Measurements from ENCODE around the gene AMZ2.
"Not testable (repeated sequence)": the region's sequence is repeated elsewhere in the genome, so short reads cannot be mapped to it uniquely, and the experiment has no call there.

AMZ2 gene

DNA sequence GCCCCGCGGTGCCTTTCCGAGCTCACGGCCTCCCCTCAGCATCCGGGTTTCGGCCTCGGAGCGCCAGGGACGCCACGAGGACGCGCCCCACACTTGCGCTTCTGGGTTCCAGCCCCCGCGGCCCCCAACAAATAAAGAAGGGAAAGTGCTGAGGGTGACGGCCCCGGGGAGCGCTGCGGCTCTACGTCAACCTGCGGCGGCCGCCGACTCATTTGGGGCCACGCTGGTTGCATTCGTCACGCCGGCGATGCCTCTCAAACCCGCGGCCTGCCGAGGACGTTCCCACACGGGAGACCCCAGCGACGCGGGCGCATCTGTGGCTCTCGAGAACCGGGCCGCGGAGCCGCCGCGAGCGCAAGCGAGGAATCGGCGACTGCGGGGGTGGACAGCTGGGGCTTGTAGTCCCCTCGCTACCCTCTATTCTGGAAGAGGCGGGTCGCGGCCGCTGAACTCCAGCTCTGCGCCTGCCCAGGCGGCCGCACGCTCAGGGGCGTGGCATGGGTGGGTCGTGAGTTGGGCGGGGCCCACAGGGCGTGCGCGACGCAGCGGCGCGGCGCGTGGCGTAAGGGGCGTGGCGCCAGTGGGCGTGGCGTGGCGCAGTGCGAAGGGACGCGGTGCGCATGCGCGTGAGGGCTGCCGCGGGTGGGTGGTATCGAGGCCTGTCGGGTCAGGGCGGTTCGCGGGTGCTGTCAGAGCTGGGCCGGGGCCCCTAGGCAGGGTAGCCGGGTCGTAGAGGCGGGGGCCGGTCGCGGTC is at the start of gene AMZ2:
Gene AMZ2 (plus strand): TSS at position 599 of the 754 bp plus-strand sequence. CDS start 2,145 bp downstream, outside the sequence.
- peak; percentile 98 for DNase-seq (ENCODE audit: low read depth)

DNA sequence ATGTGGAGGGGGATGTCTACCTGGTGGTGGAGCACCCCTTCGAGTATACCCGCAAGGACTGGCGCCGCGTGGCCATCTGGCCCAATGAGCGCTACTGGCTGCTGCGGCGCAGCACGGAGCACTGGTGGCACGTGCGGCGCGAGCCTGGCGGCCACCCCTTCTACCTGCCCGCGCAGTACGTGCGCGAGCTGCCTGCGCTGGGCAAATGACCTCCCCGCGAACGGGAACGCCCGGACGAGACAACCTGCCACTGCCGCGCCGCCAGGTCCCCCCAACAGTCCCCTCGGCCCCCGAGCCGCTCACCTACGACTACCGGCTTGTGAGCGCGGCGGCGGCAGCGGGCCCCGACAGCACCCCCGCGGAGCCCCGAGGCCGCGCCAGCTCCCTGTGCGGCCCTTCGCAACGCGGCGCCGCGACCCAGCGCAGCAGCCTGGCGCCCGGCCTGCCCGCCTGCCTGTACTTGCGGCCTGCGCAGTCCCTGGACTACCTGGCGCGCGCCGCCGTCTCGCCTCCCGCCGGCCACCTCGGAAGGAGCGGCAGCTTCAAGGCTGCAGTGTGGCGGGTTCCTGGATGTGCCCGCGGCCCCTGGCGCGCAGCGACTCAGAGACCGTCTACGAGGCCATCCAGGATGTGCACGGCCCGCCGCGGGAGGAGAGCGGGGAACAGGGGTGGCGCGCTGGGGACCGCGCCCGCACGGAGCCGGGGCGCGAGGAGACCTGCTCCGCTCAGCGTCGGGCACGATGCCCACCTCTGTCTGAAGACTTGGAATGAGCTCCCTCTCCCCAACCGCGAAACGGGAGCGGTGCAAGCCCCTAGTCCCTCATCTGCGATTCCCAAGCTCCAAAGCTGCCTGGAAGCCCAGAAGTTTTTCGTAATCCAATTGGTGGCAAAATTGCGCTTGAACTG is 48.7 kb upstream of the AMZ2 start:
- no peak for DNase-seq (ENCODE audit: low read depth)

DNA sequence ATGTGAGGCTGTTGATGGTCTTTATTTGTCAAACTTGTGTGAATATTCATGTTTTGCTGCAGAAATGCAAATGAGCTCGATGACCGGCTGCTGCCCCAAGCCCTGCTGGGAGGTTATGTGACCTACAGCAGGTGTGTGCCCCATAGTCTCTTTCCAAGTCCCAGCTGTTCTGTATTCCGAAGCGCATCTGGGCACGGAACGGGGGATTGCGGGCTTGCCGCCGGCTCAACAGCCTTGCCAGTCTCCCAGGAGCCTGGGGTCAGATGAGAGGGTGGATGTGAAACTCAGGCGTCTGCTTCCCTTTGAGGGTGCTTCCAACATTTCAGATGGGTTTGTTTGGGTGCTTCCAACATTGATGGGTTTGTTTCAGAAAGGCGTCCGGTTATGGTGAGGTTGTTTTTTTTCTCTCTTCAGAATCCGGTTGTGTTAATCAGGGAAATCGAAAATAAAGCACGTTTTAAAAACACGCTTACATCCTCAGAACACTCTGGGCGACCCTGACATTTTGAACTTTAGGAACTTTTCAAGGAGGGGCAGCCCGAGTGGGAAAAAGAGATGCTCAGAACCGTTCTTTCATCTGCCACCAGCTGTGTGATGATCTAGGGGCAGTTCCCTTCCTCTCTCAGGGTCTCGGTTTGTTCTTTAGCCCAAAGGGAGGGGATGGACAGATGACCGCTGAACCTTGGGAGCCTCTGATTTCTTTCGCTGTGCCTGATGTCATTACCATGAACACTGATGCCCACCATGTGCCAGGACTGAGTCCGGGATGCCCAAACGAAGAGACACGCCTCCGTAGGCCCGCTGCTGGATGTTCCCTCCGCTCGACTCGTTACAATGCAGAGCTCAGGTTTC is 47.8 kb upstream of the AMZ2 start:
- DNase-seq (ENCODE audit: low read depth) = no peak

DNA sequence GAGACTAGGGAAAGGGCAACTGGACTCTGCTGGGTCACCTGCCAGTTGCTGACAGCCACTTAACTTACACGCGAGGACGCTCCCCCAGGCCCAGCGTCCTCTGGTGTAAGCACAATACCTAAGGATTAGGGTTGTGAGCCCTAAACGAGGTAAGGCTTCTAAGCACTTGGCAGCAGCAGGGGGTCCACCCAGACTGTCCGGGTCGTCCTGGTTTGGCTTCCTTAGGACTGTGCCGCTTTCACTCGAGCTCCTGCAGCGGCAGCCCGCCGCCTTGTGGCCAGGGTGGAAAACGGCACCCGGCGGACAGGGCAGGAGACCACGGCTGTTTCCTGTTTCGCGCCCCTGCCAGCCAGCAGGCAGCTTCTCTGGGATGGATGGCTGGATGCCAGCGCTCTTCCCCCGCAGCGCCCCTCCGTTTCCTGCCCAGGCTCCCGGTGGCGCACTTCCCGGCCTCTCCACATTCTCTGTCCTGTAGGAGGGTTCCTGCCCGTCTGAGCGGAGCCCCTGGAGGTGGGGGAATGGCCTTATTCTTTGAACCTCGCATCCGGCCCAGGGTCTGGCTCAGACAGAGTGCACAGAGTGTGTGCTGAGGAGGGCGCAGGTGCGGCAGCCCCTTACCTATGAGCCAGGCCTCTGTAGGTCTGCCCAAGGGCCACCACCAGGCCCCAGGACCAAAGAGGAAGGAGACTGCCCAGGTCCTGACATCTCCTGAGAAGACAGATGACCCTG is 47.0 kb upstream of the AMZ2 start:
- DNase-seq (ENCODE audit: low read depth) = peak; percentile 55

DNA sequence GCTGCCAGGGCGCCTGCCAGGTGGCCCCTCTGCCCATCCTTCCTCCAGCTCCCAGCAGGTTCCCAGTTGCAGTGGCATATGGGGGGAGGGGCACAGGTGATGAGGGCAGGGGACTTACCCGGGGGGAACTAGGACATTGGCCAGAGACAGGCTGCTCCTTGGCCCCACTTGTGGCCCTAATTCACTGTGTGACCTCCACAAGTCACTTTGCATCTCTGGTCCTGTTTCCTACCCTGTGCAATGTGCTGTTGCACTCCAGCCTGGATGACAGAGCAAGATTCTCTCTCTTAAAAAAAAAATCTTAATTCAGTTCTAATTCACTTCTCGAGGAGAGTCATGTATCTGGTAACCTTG is 46.4 kb upstream of the AMZ2 start:
- DNase-seq (ENCODE audit: low read depth) = not testable (repeated sequence)

- DNase-seq (ENCODE audit: low read depth) = not testable (repeated sequence)
Measured at GRCh38 chr17:68202321-68202720, 45.5 kb upstream of the AMZ2 start.

DNA sequence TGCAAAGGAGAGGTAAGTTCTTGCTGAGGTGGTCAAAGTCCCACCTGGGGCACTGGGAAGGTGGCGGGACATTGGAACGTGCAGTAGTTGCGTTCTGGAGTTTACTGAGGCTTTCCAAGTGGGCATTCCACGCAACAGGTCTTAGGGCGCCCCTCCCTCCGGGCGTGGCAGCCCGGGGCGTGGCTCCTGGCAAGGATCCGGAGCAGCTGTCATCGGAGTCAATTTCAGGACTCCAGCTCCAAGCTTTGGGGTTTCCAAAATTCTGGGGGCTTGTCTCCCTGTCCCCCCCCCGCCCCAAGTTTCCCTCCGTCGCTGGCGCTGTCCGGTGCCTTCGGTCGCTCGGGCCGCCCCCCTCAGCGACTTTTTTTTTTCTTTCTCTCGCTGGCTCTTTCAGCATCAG is 43.1 kb upstream of the AMZ2 start:
- DNase-seq (ENCODE audit: low read depth) = no peak

- DNase-seq (ENCODE audit: low read depth) = peak; percentile 85
Measured at GRCh38 chr17:68205251-68205807, 42.5 kb upstream of the AMZ2 start.

GRCh38 chr17:68205808-68206720 is 41.8 kb upstream of the AMZ2 start:
- no peak for DNase-seq (ENCODE audit: low read depth)

DNA sequence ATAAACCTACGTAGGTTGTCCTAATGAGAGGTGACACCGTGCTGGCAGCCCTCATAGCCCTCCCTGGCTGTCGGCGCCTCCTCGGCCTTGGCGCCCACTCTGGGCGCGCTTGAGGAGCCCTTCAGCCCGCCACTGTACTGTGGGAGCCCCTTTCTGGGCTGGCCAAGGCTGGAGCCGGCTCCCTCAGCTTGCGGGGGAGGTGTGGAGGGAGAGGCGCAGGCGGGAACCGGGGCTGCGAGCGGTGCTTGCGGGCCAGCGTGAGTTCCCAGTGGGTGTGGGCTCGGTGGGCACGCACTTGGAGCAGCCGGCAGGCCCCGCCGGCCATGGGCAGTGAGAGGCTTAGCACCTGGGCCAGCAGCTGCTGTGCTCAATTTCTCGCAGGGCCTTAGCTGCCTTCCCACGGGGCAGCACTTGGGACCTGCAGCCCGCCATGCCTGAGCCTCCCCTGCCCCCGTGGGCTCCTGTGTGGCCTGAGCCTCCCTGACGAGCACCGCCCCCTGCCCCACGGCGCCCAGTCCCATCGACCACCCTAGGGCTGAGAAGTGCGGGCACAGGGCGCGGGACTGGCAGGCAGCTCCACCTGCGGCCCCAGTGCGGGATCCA is 40.1 kb upstream of the AMZ2 start:
- no peak for DNase-seq (ENCODE audit: low read depth)

GRCh38 chr17:68208651-68209050 is 39.2 kb upstream of the AMZ2 start:
- DNase-seq (ENCODE audit: low read depth) = not testable (repeated sequence)

- not testable (repeated sequence) for DNase-seq (ENCODE audit: low read depth)
Measured at GRCh38 chr17:68209191-68209900, 38.5 kb upstream of the AMZ2 start.

DNA sequence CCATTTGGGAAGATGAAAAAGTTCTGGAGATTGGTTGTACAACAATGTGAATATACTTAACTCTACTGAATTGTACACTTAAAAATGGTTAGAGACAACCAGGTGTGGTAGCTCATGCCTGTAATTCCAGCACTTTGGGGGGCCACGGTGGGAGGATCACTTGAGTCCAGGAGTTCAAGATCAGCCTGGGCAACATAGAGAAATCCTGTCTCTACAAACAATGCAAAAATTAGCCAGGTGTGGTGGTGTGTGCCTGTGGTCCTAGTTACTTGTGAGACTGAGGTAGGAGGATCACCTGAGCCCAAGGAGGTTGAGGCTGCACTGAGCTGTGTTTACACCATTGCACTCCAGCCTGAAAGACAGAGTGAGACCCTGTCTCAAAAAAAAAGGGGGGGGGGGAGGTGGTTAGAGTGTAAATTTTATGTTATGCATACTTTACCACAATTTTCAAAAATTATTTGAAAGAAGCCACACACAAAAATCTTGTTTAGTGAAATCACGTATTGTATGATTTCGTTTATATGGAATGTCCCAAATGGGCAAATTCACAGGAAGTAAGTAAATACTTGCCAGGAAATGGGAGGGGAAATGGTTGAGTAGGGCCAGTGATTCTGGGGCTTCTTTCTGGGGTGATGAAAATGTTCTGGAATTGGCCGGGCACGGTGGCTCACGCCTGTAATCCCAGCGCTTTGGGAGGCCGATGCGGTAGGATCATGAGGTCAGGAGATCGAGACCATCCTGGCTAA is 37.1 kb upstream of the AMZ2 start:
- DNase-seq (ENCODE audit: low read depth) = no peak

- not testable (repeated sequence) for DNase-seq (ENCODE audit: low read depth)
Measured at GRCh38 chr17:68213428-68214411, 34.1 kb upstream of the AMZ2 start.

DNA sequence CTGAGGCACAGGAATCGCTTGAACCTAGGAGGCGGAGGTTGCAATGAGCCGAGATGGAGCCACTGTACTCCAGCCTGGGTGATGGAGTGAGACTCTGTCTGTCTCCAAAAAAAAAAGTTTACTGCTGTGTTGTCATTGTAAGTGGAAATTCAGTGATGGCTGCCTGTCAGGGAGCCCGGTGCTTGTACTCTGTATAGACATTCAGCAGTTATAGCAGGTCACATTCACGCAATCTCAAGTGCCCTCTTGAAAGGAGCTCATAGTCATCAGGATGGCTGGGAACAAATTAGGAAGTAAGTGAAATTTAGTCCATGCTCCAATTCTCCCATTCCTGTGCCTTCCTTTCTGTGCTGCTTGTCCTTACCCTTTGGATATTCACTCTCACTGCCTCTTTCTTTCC is 32.4 kb upstream of the AMZ2 start:
- DNase-seq (ENCODE audit: low read depth) = not testable (repeated sequence)

DNA sequence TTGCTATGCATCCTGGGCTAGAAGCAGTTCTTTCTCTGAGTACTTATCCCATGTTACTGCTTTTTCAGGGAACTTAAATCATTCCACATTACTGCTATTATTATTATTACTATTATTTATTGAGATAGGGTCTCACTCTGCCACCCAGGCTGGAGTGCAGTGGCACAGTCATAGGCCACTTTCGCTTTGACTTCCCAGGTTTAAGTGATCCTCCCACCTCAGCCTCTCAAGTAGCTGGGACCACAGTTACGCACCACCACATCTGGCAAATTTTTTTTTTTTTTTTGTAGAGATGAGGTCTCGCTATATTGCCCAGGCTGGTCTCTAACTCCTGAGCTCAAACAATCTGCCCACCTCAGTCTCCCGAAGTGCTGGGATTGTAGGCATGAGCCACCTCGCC is 28.4 kb upstream of the AMZ2 start:
- not testable (repeated sequence) for DNase-seq (ENCODE audit: low read depth)

DNA sequence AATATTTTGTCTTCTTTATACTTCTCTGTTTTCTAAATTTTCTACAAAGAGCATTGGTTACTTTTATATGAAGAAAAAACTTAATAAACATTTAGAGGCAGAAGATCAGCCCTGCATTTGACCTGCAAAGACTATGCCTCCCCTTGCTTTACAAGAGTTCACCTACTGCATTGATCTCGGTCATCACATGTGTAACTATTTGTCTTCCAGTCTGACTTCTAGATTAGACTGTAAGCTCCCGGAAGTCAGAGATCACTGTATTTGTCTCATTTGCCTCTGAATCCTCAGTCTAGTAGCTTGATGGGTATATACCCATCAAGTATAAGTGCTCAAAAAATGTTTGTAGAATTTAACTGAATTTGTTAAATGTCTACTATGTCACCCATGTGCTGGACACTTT is 27.7 kb upstream of the AMZ2 start:
- not testable (repeated sequence) for DNase-seq (ENCODE audit: low read depth)
